HG02852 (cell line): ENCODE results near the gene SURF6.
"Not testable (repeated sequence)": the region's sequence is repeated elsewhere in the genome, so short reads cannot be mapped to it uniquely, and the experiment has no call there.

Experiments
- ATAC-seq: cut with Tn5 transposase; IDR thresholded peaks from one replicate; pipeline ENCODE4 v1.9.1; 2021; ENCODE audit warnings: mild to moderate bottlenecking, moderate library complexity; ENCODE audit not compliant: unreplicated experiment

Gene SURF6

GRCh38 chr9:133335924-133336811 is at the start of gene SURF6:
Gene SURF6 (minus strand): TSS chr9:133336188. CDS start chr9:133336132, 56 bp downstream.
- peak; percentile 78 for ATAC-seq

DNA sequence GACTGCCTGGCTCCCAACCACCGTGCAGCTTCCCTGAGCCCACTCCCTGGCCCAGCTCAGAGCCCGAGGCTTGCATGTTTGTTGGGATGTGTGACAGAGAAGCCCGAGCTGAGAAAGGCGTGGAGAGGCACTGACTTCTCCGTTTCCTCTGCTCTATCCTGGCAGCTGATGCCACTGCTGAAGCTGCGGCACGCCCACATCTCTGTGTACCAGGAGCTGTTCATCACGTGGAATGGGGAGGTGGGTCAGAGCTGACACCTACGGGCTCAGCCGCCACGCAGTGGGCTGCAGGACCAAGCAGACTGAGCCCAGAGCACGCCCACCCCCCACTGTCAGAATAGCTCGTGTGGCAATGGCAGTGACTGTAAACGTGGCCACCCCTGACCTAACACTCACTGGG is 49.5 kb upstream of the SURF6 start:
- ATAC-seq, result no peak

- no peak for ATAC-seq
Measured at GRCh38 chr9:133384736-133385321, 48.8 kb upstream of the SURF6 start.

DNA sequence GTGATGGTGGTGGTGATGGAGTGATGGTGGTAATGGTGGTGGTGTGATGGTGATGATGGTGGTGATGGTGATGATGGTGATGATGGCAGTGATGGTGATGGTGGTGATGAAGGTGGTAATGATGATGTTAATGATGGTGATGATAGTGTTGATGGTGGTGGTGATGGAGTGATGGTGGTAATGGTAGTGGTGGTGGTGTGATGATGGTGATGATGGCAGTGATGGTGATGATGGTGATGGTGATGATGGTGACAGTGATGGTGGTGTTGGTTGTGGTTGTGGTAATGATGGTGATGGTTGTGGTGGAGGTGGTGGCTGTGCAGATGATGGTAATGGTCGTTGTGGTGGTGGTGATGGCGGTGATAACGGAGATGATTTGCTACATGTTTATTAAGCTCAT is 47.5 kb upstream of the SURF6 start:
- ATAC-seq, result no peak

DNA sequence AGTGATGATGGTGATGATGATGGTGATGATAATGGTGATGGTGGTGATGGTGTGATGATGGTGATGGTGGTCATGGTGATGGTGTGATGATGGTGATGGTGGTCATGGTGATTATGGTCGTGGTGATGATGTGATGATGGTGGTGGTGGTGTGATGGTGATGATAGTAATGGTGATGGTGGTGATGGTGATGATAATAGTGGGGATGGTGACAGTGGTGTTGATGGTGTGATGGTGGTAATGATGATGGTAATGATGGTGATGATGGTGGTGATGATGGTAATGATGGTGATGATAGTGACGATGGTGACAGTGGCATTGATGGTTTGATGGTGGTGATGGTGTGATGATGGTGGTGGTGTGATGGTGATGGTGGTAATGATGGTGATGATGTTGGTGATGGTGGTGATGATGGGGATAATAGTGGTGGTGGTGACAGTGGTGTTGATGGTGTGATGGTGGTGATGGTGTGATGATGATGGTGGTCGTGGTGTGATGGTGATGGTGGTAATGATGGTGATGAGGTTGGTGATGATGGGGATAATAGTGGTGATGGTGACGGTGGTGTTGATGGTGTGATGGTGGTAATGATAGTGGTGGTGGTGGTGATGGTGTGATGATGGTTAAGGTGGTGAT is 46.6 kb upstream of the SURF6 start:
- no peak for ATAC-seq

DNA sequence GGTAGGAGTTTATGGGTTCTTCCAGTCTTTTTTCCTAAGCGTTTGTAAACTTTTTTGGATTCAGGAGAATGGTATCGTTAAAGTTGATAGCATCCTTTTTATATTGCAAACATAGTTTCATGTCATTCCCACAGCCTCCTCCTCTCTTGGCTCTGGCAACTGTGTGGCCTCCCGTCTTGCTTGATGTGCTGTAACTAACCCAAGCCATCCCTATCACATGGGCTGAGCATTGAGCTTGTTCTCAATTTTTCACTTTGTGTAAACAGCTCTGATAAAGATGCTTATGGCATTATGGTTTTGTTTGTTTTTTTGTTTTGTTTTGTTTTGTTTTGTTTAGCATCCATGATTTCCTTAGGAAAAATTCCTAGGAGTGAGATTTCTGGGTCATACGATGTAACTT is 44.7 kb upstream of the SURF6 start:
- ATAC-seq, result no peak

DNA sequence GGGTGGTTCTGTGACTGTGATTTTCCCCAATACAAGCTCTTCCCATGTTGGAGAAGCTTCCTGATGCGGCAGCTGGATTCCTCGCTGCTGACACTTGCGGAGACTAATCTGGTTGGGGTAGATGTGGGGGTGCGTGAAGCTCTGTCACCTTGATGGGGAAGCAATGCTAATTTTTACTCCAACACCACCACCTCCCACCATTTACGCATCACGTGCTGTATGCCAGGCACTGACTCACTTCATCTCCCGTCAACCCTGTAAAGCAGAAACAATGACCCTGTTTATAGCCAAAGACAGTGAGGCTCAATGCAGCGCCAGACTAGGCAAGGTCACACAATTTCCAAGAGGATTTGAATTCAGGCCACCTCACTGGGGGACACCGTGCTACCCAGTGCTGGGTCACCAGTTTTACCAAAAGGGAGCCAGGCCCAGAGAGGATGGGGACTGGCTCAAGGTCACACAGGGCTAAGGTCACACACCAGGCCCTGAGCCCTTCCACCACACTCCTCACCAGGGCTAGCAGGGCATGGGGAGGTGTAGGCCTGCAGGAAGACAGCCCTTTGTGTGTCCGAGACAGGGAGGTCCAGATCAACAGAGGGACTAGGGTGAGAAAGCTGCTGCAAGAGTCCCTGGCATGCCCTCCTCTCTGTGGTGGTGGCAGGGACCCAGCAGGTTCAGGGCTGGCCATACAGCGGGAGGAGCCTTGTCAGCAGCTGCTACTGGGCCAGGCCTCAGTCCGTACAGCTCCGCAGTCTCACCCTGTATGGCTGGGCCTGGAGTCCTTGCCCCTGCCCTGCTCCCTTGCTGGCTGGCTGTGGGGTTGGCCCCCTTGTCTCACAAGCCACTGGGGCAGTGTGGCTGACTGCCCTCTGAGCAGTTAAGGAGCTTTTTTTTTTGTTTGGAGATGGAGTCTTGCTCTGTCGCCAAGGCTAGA is 43.4 kb upstream of the SURF6 start:
- no peak for ATAC-seq

DNA sequence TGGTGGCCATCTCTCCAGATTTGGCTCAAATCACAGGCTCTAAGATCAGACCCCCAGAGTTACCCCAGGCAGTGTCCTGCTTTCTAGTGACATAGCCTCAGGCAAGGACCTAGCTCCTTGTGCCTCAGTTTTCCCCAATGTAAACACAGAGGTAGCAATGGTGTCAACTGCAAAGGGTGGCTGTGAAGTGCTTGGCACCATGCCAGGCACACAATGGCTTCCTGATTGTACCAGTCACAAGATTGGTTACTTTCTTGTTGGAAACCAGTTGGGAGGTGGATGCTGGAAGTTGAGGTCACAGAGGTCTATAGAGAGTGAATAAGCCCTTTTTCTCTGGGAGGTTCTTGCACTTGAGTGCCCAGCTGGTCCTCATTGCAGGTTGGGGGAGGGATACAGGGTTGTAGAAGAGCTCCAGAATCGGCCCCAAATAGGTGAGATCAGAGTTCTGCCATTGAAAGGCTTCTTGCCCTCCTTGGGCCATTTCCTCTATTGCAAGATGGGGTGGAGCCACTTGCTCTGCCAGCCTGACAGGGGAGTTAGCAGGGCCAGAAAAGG is 42.5 kb upstream of the SURF6 start:
- no peak for ATAC-seq

DNA sequence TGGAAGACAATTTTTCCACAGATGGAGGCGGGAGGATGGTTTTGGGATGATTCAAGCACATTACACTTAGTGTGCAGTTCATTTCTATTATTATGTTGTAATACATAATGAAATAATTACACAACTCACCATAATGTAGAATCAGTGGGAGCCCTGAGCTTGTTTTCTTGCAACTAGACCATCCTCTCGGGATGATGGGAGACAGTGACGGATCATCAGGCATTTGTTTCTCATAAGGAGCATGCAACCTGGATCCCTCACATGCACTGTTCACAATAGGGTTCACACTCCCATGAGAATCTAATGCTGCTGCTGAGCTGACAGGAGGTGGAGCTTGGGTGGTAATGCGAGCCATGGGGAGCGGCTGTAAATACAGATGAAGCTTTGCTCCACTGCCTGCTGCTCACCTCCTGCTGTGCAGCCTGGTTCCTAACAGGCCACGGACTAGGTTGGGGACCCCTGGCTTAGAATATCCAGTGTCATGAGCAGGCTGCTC is 41.8 kb upstream of the SURF6 start:
- no peak for ATAC-seq

DNA sequence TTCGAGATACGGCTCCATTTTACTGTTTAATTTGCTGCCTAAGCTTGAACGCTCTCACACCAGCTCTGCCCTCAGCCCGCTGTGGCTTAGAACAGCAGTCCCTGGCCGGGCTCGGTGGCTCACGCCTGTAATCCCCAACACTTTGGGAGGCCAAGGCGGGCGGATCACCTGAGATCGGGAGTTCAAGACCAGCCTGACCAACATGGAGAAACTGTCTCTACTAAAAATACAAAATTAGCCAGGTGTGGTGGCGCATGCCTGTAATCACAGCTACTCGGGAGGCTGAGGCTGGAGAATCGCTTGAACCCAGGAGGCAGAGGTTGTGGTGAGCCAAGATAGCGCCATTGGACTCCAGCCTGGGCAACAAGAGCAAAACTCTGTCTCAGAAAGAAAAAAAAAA is 41.3 kb upstream of the SURF6 start:
- not testable (repeated sequence) for ATAC-seq

GRCh38 chr9:133375724-133376654 is 40.0 kb upstream of the SURF6 start, which contains the start of the genes STKLD1 and SURF4:
Gene STKLD1 (plus strand): TSS chr9:133376366. CDS start chr9:133376474, 108 bp downstream.
Gene SURF4 (minus strand): TSS chr9:133376060. CDS start chr9:133375969, 91 bp downstream.
- ATAC-seq, result peak; percentile 80

- ATAC-seq, result peak; percentile 24
Measured at GRCh38 chr9:133375116-133375723, 39.2 kb upstream of the SURF6 start.

DNA sequence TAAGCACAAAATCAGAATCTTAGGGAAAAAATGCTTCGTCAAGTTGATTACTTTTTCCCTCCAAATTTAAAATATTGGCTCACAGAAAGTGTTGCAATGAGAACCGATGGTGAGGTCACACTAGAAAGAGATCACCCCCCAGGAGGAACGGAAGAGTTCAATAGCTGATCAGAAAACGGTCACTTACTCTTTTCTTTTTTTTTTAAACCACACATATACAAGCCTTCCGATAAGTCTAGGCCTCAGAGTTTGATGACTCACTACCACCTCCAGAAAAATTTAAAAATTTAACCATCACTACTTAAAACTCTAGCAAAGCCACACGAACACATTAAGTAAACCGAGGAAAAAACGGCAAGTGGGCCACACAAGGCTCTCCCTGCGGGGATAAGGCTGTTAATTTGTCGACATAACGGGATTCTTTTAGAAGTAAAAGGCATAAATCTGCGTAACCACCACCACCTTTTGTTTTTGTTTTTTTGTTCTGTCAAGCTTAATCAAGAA is 38.7 kb upstream of the SURF6 start:
- no peak for ATAC-seq

DNA sequence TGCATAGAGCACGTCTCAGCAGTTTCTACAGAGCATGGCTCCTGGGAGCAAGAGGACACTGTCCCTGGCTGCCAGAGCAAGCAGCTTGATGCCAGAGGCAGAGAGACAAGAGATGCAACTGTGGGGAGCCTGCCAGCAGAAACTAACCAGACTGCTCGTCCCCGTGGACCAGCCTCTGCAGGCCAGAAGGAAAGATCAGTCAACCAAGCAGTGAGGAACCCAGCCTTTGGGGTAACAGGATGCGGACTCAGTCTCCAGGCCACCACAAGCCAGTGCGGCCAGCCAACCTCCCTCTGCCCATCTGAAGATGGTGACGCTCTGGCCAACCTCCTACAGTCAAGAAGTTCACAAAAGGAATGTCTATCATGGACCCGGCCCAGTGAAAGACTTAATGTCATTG is 36.2 kb upstream of the SURF6 start:
- no peak for ATAC-seq

DNA sequence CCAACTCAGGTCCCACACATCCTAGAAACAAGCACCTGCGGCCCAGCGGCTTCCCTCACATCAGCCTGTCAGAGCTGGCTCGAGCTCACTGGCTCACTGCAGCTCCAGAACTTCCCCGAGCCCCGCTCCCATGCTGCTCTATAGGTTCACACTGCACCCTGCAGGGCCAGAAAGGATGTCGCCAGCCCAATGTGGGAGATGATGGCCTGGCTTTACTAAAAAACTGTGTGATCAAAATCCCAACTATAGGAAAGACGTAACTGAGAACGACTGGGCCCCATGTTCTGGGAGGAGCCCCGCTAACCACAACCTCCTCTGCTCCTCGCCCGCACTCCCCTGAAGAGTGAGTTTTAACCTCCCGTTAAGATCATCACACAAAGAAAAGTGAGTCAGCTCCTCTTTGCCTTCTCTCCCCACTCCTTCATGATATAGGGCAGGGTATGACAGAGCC is 35.3 kb upstream of the SURF6 start:
- ATAC-seq, result no peak

DNA sequence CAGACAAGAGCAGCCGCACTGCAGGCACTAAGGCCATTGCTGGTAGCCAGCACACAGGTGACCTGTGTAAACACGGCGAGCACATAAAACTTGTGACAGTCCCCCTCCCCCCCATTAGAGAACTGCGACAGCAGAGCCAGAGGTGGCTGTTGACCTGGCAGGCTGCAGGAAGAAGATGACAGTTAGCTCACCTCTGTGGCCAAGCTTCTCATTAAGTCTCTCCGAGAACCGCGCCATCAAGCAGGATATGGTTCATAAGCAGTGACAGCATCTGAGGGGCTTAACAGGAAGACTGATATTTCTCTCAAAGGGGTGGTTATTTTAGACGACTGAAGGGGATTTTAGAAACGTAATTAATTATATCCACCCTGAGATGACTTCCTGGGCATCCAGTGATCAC is 34.7 kb upstream of the SURF6 start:
- ATAC-seq, result no peak

- ATAC-seq, result no peak
Measured at GRCh38 chr9:133369933-133370332, 33.9 kb upstream of the SURF6 start.

DNA sequence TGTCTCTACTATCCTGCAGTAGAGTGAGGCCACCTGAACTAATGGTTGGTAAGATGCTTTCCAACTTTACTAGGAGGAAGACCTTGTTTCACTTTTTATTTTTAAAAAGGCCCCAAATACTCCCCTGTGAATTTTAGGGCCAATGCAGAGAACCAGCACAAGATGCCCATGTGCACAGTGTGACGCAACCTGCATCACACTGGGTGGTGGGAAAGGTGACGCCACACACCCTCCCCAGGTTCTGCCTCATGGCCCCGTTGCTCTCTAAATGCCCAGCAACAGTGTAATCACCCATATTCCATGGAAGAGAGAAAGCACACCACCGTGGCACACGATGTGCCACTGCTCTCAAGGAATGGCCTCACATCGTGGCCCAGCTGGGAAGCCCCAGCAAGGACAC is 33.4 kb upstream of the SURF6 start:
- no peak for ATAC-seq
